ENCODE measurements around the gene CNEP1R1.

DNA sequence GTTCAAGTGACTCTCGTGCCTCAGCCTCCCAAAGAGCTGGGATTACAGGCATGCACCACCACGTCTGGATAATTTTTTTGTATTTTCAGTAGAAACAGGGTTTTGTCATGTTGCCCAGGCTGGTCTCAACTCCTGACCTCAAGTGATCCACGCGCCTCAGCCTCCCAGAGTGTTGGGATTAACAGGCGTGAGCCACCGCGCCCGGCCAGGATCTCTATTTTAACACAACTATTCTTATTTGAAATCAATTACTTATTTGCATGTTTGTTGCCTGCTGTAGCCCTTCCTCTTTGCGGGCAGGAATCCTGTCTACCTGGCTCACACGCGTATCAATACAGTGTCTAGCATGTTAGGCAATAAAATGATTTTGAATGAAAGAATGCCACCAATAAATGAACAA is 818 bp upstream of the CNEP1R1 start:
- TF ChIP-seq, protein P1, sequence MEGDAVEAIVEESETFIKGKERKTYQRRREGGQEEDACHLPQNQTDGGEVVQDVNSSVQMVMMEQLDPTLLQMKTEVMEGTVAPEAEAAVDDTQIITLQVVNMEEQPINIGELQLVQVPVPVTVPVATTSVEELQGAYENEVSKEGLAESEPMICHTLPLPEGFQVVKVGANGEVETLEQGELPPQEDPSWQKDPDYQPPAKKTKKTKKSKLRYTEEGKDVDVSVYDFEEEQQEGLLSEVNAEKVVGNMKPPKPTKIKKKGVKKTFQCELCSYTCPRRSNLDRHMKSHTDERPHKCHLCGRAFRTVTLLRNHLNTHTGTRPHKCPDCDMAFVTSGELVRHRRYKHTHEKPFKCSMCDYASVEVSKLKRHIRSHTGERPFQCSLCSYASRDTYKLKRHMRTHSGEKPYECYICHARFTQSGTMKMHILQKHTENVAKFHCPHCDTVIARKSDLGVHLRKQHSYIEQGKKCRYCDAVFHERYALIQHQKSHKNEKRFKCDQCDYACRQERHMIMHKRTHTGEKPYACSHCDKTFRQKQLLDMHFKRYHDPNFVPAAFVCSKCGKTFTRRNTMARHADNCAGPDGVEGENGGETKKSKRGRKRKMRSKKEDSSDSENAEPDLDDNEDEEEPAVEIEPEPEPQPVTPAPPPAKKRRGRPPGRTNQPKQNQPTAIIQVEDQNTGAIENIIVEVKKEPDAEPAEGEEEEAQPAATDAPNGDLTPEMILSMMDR (IDR thresholded peaks at IDR 0.05) = no peak
- TF ChIP-seq POLR2A (IDR thresholded peaks at IDR 0.05) = no peak
